Mesendoderm (in vitro differentiated cells): ENCODE measurements around the gene SORCS2.
A peak's percentile ranks its signal among the peaks of the same experiment; 100 is the strongest.

Experiments
- DNase-seq: peaks from one replicate; pipeline ENCODE4 v3.0.0; 2013
- H2AK5ac ChIP-seq: 2 replicates; pipeline ENCODE4 v1.6.1; 2013; ENCODE audit warnings: low read length, inconsistent platforms
- H2BK120ac ChIP-seq: 2 replicates; pipeline ENCODE4 v1.6.1; 2013; ENCODE audit warnings: low read depth, mild to moderate bottlenecking, low read length, moderate library complexity, mixed read lengths
- H2BK15ac ChIP-seq: replicated peaks from 2 replicates; pipeline ENCODE4 v1.6.1; 2013; ENCODE audit warnings: low read depth, mild to moderate bottlenecking, moderate library complexity
- H2BK5ac ChIP-seq: 2 replicates; pipeline ENCODE4 v1.6.1; 2013; ENCODE audit warnings: low read length, inconsistent platforms
- H3K18ac ChIP-seq: 2 replicates; pipeline ENCODE4 v1.6.1; 2013; ENCODE audit warnings: mild to moderate bottlenecking, low read length, mixed read lengths
- H3K23ac ChIP-seq: one replicate; pipeline ENCODE4 v1.6.1; 2013; ENCODE audit warnings: low read length
- H3K27ac ChIP-seq: 2 replicates; pipeline ENCODE4 v1.5.1; 2013; ENCODE audit warnings: low read depth, mild to moderate bottlenecking, inconsistent platforms, low read length, moderate library complexity
- H3K27me3 ChIP-seq: 2 replicates; pipeline ENCODE4 v1.6.1; 2013; ENCODE audit warnings: low read length, control low read depth, mild to moderate bottlenecking, inconsistent platforms; ENCODE audit not compliant: insufficient read depth, poor library complexity
- H3K36me3 ChIP-seq: 2 replicates; pipeline ENCODE4 v1.6.1; 2013; ENCODE audit warnings: low read length, inconsistent platforms; ENCODE audit not compliant: control insufficient read depth, insufficient read depth
- H3K4ac ChIP-seq: one replicate; pipeline ENCODE4 v1.6.1; 2013; ENCODE audit warnings: low read depth, mild to moderate bottlenecking, low read length, moderate library complexity
- H3K4me1 ChIP-seq: 2 replicates; pipeline ENCODE4 v1.6.1; 2013; ENCODE audit warnings: low read depth, low read length, inconsistent platforms; ENCODE audit not compliant: control insufficient read depth
- H3K4me2 ChIP-seq: 2 replicates; pipeline ENCODE4 v1.6.1; 2013; ENCODE audit warnings: low read length
- H3K4me3 ChIP-seq: 2 replicates; pipeline ENCODE4 v1.5.1; 2013; ENCODE audit warnings: mild to moderate bottlenecking, low read length
- H3K56ac ChIP-seq: one replicate; pipeline ENCODE4 v1.6.1; 2013; ENCODE audit warnings: low read length
- H3K79me1 ChIP-seq: 2 replicates; pipeline ENCODE4 v1.6.1; 2013; ENCODE audit warnings: low read length, inconsistent platforms
- H3K79me2 ChIP-seq: 2 replicates; pipeline ENCODE4 v1.6.1; 2013; ENCODE audit warnings: mild to moderate bottlenecking, low read length; ENCODE audit not compliant: control insufficient read depth, insufficient read depth
- H3K9ac ChIP-seq: 2 replicates; pipeline ENCODE4 v1.6.1; 2013; ENCODE audit warnings: low read length, inconsistent platforms
- H4K5ac ChIP-seq: one replicate; pipeline ENCODE4 v1.6.1; 2013; ENCODE audit warnings: low read length
- H4K8ac ChIP-seq: one replicate; pipeline ENCODE4 v1.6.1; 2013; ENCODE audit warnings: low read depth, mild to moderate bottlenecking, control low read depth, low read length, moderate library complexity
- WGBS: extraction: QIAGEN DNeasy Blood & Tissue Kit; methylation state at CpG from one replicate; pipeline ENCODE4 v1.1.7; 2013; ENCODE audit warnings: low lambda C conversion rate, missing lambda C conversion rate; ENCODE audit not compliant: insufficient coverage; ENCODE audit errors: extremely low coverage; 5-methylcytosine and 5-hydroxymethylcytosine counted together

The SORCS2 gene

GRCh38 chr4:7699825-7700224 lies 507.5 kb downstream of the SORCS2 start:
- no peak overlapping the region for H3K18ac ChIP-seq
- H2BK120ac ChIP-seq, result no peak overlapping the region
- DNase-seq, result no peak
- no peaks in the 10 kb centered on the region for H3K27me3 ChIP-seq
- no peak overlapping the region for H3K4me3 ChIP-seq
- no peak overlapping the region for H2BK5ac ChIP-seq
- no peaks in the 10 kb centered on the region for H3K79me1 ChIP-seq
- no peak overlapping the region for H2AK5ac ChIP-seq
- no peak overlapping the region for H2BK15ac ChIP-seq
- no peak overlapping the region for H3K4me2 ChIP-seq
- no peak overlapping the region for H3K56ac ChIP-seq
- H3K36me3 ChIP-seq, result no peaks in the 10 kb centered on the region
- H3K4me1 ChIP-seq, result no peaks in the 10 kb centered on the region
- H3K79me2 ChIP-seq, result no peaks in the 10 kb centered on the region
- WGBS, result no CpG with 5 or more reads among the region's 10 CpGs
- no peak overlapping the region for H3K9ac ChIP-seq
- no peak overlapping the region for H3K23ac ChIP-seq
- H3K4ac ChIP-seq, result no peak overlapping the region
- H3K27ac ChIP-seq, result no peak overlapping the region
- H4K8ac ChIP-seq, result no peak overlapping the region
- H4K5ac ChIP-seq, result no peak overlapping the region

GRCh38 chr4:7700665-7701064 lies 508.3 kb downstream of the SORCS2 start:
- no peak for DNase-seq
- Histone ChIP-seq H2BK5ac (no peak overlapping the region), H3K9ac (no peak overlapping the region), H3K79me2 (no peaks in the 10 kb centered on the region), H3K27ac (no peak overlapping the region), H2AK5ac (no peak overlapping the region), H3K56ac (no peak overlapping the region), H3K4ac (no peak overlapping the region), H3K4me1 (no peaks in the 10 kb centered on the region), H2BK15ac (no peak overlapping the region), H3K18ac (no peak overlapping the region), H4K5ac (no peak overlapping the region), H3K27me3 (no peaks in the 10 kb centered on the region), H3K79me1 (no peaks in the 10 kb centered on the region), H4K8ac (no peak overlapping the region), H3K36me3 (no peaks in the 10 kb centered on the region), H3K23ac (no peak overlapping the region), H3K4me3 (no peak overlapping the region), H3K4me2 (no peak overlapping the region), H2BK120ac (no peak overlapping the region)
- WGBS, result no CpG with 5 or more reads among the region's 9 CpGs

DNA sequence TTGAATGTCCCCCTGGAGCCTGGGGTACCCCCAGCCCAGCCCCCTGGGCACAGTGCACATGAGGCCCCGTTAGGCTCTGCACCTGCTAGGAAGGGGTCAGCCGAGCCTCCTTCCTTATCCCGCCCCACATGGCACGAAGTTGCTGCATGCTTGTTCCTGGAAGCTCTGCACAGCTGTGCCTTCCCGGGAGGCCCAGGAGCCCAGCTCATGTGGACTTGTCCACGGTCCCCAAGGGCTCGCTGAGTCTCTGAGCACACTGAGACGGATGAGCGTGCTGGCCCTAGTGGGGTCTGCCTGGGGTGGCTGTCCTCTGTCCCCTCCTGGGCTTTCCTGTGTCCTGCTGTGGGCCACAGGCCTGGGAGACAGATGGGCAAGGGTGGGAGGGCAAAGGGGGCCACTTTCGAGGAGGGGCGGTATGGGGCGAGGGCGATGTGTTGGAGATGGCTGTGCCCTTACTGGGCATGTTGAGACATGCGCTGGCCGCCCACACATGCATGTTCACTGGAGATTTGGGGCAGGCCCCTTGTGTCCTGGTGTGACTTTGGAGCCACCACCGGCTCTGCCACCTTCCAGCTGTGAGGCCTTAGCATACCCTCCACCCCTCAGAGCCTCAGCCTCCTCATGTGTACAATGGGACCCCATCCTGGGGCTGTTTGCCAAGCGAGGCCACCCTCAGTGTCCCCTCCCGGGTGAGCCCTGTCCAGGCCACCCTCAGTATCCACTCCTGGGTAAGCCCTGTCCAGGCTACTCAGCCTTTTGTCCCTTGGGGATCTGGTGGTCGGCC lies 509.7 kb downstream of the SORCS2 start:
- H3K23ac ChIP-seq, result no peak overlapping the region
- no peaks in the 10 kb centered on the region for H3K79me1 ChIP-seq
- no peaks in the 10 kb centered on the region for H3K36me3 ChIP-seq
- H3K4me3 ChIP-seq, result no peak overlapping the region
- no peak overlapping the region for H4K8ac ChIP-seq
- WGBS, result no CpG with 5 or more reads among the region's 19 CpGs
- H2AK5ac ChIP-seq, result no peak overlapping the region
- H4K5ac ChIP-seq, result no peak overlapping the region
- no peak overlapping the region for H3K4me2 ChIP-seq
- H3K79me2 ChIP-seq, result no peaks in the 10 kb centered on the region
- H2BK15ac ChIP-seq, result no peak overlapping the region
- no peak for DNase-seq
- no peak overlapping the region for H3K9ac ChIP-seq
- H2BK5ac ChIP-seq, result no peak overlapping the region
- H3K56ac ChIP-seq, result peak overlapping the region; percentile 34
- no peaks in the 10 kb centered on the region for H3K27me3 ChIP-seq
- no peak overlapping the region for H3K18ac ChIP-seq
- no peaks in the 10 kb centered on the region for H3K4me1 ChIP-seq
- H3K27ac ChIP-seq, result no peak overlapping the region
- H3K4ac ChIP-seq, result no peak overlapping the region
- no peak overlapping the region for H2BK120ac ChIP-seq

- no peak overlapping the region for H3K27ac ChIP-seq
- H3K79me1 ChIP-seq, result no peaks in the 10 kb centered on the region
- no peaks in the 10 kb centered on the region for H3K79me2 ChIP-seq
- H4K5ac ChIP-seq, result no peak overlapping the region
- H3K27me3 ChIP-seq, result no peaks in the 10 kb centered on the region
- no peak overlapping the region for H4K8ac ChIP-seq
- no peak overlapping the region for H2AK5ac ChIP-seq
- H3K56ac ChIP-seq, result no peak overlapping the region
- H3K18ac ChIP-seq, result no peak overlapping the region
- WGBS, result no CpG with 5 or more reads among the region's 8 CpGs
- no peak overlapping the region for H2BK120ac ChIP-seq
- no peak overlapping the region for H3K4me2 ChIP-seq
- no peak overlapping the region for H3K9ac ChIP-seq
- H2BK15ac ChIP-seq, result no peak overlapping the region
- no peak overlapping the region for H2BK5ac ChIP-seq
- H3K36me3 ChIP-seq, result no peaks in the 10 kb centered on the region
- H3K4me3 ChIP-seq, result no peak overlapping the region
- H3K4me1 ChIP-seq, result no peaks in the 10 kb centered on the region
- DNase-seq, result no peak
- H3K4ac ChIP-seq, result no peak overlapping the region
- H3K23ac ChIP-seq, result peak overlapping the region; percentile 24
These were observed 511.4 kb downstream of the SORCS2 start for GRCh38 chr4:7703688-7704087.

DNA sequence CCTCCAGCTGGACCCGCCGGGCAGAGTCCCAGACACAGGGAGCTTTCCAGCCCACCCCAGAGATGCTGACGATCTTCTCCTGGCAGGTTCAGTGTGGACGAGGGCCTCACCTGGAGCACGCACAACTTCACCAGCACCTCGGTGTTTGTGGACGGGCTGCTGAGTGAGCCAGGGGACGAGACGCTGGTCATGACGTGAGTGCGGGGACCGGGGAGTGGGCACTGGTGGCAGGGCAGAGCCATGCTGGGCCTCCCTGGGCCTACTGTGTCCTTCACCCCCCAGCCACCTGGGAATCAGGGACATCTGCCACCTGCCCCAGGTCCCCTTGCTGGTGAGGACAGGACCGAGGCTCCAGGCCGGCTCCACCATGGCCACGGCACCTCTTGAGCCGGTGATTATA lies 511.8 kb downstream of the SORCS2 start:
- Histone ChIP-seq H3K9ac (no peak overlapping the region), H3K4me1 (no peaks in the 10 kb centered on the region), H3K27ac (no peak overlapping the region), H2AK5ac (no peak overlapping the region), H4K8ac (no peak overlapping the region), H3K79me1 (no peaks in the 10 kb centered on the region), H3K23ac (no peak overlapping the region), H3K4ac (no peak overlapping the region), H3K27me3 (no peaks in the 10 kb centered on the region), H2BK15ac (no peak overlapping the region), H3K79me2 (no peaks in the 10 kb centered on the region), H2BK120ac (no peak overlapping the region), H3K18ac (no peak overlapping the region), H3K4me3 (no peak overlapping the region), H3K56ac (no peak overlapping the region), H3K4me2 (no peak overlapping the region), H3K36me3 (no peaks in the 10 kb centered on the region), H4K5ac (no peak overlapping the region), H2BK5ac (no peak overlapping the region)
- WGBS, result no CpG with 5 or more reads among the region's 16 CpGs
- no peak for DNase-seq

DNA sequence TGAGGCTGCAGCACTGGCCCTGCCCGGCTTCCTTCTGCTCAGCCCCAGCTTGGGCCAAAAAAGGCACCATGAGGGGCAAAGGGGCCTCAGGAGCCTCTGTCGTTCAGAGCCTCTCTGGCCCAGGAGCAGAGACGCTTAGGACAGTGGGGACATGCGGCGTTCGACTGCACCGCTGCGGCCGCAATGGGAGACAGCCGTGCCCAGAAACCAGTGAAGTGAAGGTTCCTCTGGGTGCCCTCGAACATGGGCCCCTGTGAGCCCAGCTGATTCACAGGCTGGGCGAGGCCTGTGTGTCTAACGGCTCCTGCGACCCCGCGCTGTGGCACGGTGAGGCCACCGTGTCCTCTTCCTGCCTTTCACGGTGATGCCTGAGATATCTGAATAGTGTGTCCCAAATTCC lies 512.3 kb downstream of the SORCS2 start:
- Histone ChIP-seq H3K4ac (no peak overlapping the region), H3K56ac (no peak overlapping the region), H2BK5ac (no peak overlapping the region), H3K4me3 (no peak overlapping the region), H3K36me3 (no peaks in the 10 kb centered on the region), H2BK15ac (no peak overlapping the region), H2AK5ac (no peak overlapping the region), H3K9ac (no peak overlapping the region), H4K5ac (no peak overlapping the region), H3K23ac (no peak overlapping the region), H3K79me1 (no peaks in the 10 kb centered on the region), H2BK120ac (no peak overlapping the region), H3K4me1 (no peaks in the 10 kb centered on the region), H3K79me2 (no peaks in the 10 kb centered on the region), H3K27ac (no peak overlapping the region), H3K18ac (no peak overlapping the region), H3K27me3 (no peaks in the 10 kb centered on the region), H3K4me2 (no peak overlapping the region), H4K8ac (no peak overlapping the region)
- no peak for DNase-seq
- WGBS, result no CpG with 5 or more reads among the region's 19 CpGs
